Astrocyte (in vitro differentiated cells and primary cell): ENCODE data around the gene ATP6V0D1. TPM values are rescaled to one million over a fixed set of nuclear protein-coding genes. Genes with fewer than 3 reads are reported as not detected.

Experiments used
- DNase-seq: peaks from one replicate; pipeline ENCODE4 v3.0.0-alpha.2; 2010; ENCODE audit warnings: low read depth
- FAIRE-seq: peaks from 2 replicates; lab custom pipeline; 2011; peaks lifted over from hg19 to GRCh38; lab: Jason Lieb, UNC
- H2AFZ ChIP-seq: 2 replicates; pipeline ENCODE4 v1.6.0; 2012; ENCODE audit warnings: low read depth, low read length, inconsistent platforms
- H3K27ac ChIP-seq: 2 replicates; pipeline ENCODE4 v1.5.1; 2011; ENCODE audit warnings: low read depth, low read length, inconsistent platforms
- H3K27me3 ChIP-seq: 2 replicates; pipeline ENCODE4 v1.6.0; 2011; ENCODE audit warnings: low read length, inconsistent platforms; ENCODE audit not compliant: insufficient read depth
- H3K36me3 ChIP-seq: 2 replicates; pipeline ENCODE4 v1.5.1; 2011; ENCODE audit warnings: low read length, inconsistent platforms; ENCODE audit not compliant: insufficient read depth
- H3K4me1 ChIP-seq: 2 replicates; pipeline ENCODE4 v1.5.1; 2011; ENCODE audit warnings: low read length, inconsistent platforms; ENCODE audit not compliant: insufficient read depth
- H3K4me2 ChIP-seq: 2 replicates; pipeline ENCODE4 v1.6.0; 2012; ENCODE audit warnings: low read length, inconsistent platforms
- H3K4me3 ChIP-seq: 2 replicates; pipeline ENCODE4 v1.5.1; 2011; ENCODE audit warnings: low read depth, mild to moderate bottlenecking, low read length, inconsistent platforms; ENCODE audit not compliant: insufficient read depth
- H3K79me2 ChIP-seq: 2 replicates; pipeline ENCODE4 v1.6.0; 2012; ENCODE audit warnings: mild to moderate bottlenecking, low read length, inconsistent platforms; ENCODE audit not compliant: insufficient read depth
- H3K9ac ChIP-seq: 2 replicates; pipeline ENCODE4 v1.6.0; 2012; ENCODE audit warnings: mild to moderate bottlenecking, low read length, inconsistent platforms
- H3K9me3 ChIP-seq: 2 replicates; pipeline ENCODE4 v1.5.1; 2012; ENCODE audit warnings: low read depth, mild to moderate bottlenecking, low read length, inconsistent platforms; ENCODE audit not compliant: insufficient read depth
- H4K20me1 ChIP-seq: 2 replicates; pipeline ENCODE4 v1.6.0; 2012; ENCODE audit warnings: low read length, inconsistent platforms; ENCODE audit not compliant: insufficient read depth
- H3K27ac Mint-ChIP-seq: one replicate; pipeline ENCODE4 v1.8.0; 2021; ENCODE audit warnings: mild to moderate bottlenecking, mixed read lengths; ENCODE audit not compliant: unreplicated experiment
- H3K27me3 Mint-ChIP-seq: one replicate; pipeline ENCODE4 v1.8.0; 2021; ENCODE audit warnings: low read depth, mixed read lengths; ENCODE audit not compliant: unreplicated experiment
- H3K36me3 Mint-ChIP-seq: one replicate; pipeline ENCODE4 v1.8.0; 2021; ENCODE audit warnings: low read depth, mixed read lengths; ENCODE audit not compliant: unreplicated experiment
- H3K4me1 Mint-ChIP-seq: one replicate; pipeline ENCODE4 v1.8.0; 2021; ENCODE audit warnings: low read depth, mixed read lengths; ENCODE audit not compliant: unreplicated experiment
- H3K4me3 Mint-ChIP-seq: one replicate; pipeline ENCODE4 v1.8.0; 2021; ENCODE audit warnings: mild to moderate bottlenecking, moderate library complexity, mixed read lengths; ENCODE audit not compliant: unreplicated experiment
- H3K9me3 Mint-ChIP-seq: one replicate; pipeline ENCODE4 v1.8.0; 2021; ENCODE audit warnings: mild to moderate bottlenecking, mixed read lengths; ENCODE audit not compliant: unreplicated experiment
- EZH2 ChIP-seq: IDR thresholded peaks from 2 replicates; pipeline ENCODE4 v1.6.1; 2012; ENCODE audit warnings: mild to moderate bottlenecking, low read length, inconsistent platforms; ENCODE audit not compliant: insufficient read depth
- total RNA-seq: library from RNA; stranded (reverse); gene quantifications from 2 replicates; pipeline ENCODE4 v1.2.1, GENCODE V29; 2021
- TF ChIP-seq, protein P1 (sequence below): IDR thresholded peaks from 2 replicates; pipeline ENCODE4 v1.5.1; 2011; ENCODE audit warnings: low read depth, mild to moderate bottlenecking, inconsistent platforms, low read length, moderate library complexity; ENCODE audit not compliant: insufficient read depth

Gene ATP6V0D1
- total RNA-seq, 1 donor from 2014 or later: 114 TPM

- Histone ChIP-seq H3K79me2 (no peaks in the 10 kb centered on the region), H3K27ac (no peak overlapping the region), H3K36me3 (no peaks in the 10 kb centered on the region), H3K4me1 (no peaks in the 10 kb centered on the region), H4K20me1 (no peaks in the 10 kb centered on the region), H3K4me3 (no peak overlapping the region), H3K27me3 (no peaks in the 10 kb centered on the region), H3K9me3 (no peaks in the 10 kb centered on the region), H3K4me2 (no peak overlapping the region), H3K9ac (no peak overlapping the region), H2AFZ (no peak overlapping the region)
- H3K4me3 Mint-ChIP-seq: no peak overlapping the region
- FAIRE-seq (no peak), DNase-seq (no peak)
- no peaks in the 10 kb centered on the region for H3K4me1 Mint-ChIP-seq
- peaks cover 18% of the 10 kb centered on the region for H3K27me3 Mint-ChIP-seq
- no peaks in the 10 kb centered on the region for H3K9me3 Mint-ChIP-seq
- H3K27ac Mint-ChIP-seq: no peak overlapping the region
- TF ChIP-seq EZH2: no peak
- TF ChIP-seq, protein P1, sequence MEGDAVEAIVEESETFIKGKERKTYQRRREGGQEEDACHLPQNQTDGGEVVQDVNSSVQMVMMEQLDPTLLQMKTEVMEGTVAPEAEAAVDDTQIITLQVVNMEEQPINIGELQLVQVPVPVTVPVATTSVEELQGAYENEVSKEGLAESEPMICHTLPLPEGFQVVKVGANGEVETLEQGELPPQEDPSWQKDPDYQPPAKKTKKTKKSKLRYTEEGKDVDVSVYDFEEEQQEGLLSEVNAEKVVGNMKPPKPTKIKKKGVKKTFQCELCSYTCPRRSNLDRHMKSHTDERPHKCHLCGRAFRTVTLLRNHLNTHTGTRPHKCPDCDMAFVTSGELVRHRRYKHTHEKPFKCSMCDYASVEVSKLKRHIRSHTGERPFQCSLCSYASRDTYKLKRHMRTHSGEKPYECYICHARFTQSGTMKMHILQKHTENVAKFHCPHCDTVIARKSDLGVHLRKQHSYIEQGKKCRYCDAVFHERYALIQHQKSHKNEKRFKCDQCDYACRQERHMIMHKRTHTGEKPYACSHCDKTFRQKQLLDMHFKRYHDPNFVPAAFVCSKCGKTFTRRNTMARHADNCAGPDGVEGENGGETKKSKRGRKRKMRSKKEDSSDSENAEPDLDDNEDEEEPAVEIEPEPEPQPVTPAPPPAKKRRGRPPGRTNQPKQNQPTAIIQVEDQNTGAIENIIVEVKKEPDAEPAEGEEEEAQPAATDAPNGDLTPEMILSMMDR: no peak
- H3K36me3 Mint-ChIP-seq: no peaks in the 10 kb centered on the region
Observed at GRCh38 chr16:67509016-67509415, 28.1 kb upstream of the ATP6V0D1 start.

- no peak overlapping the region for H3K4me2 ChIP-seq
- H2AFZ ChIP-seq: no peak overlapping the region
- Mint-ChIP-seq H3K4me1 (no peaks in the 10 kb centered on the region), H3K27ac (no peak overlapping the region), H3K9me3 (no peaks in the 10 kb centered on the region), H3K36me3 (no peaks in the 10 kb centered on the region), H3K4me3 (no peak overlapping the region), H3K27me3 (peaks cover 21% of the 10 kb centered on the region)
- TF ChIP-seq, protein P1: no peak
- TF ChIP-seq EZH2: no peak
- H3K4me3 ChIP-seq: no peak overlapping the region
- H3K79me2 ChIP-seq: no peaks in the 10 kb centered on the region
- no peaks in the 10 kb centered on the region for H3K36me3 ChIP-seq
- no peaks in the 10 kb centered on the region for H3K9me3 ChIP-seq
- H3K27me3 ChIP-seq: no peaks in the 10 kb centered on the region
- no peaks in the 10 kb centered on the region for H3K4me1 ChIP-seq
- FAIRE-seq: no peak
- no peak for DNase-seq
- H3K27ac ChIP-seq: no peak overlapping the region
- H4K20me1 ChIP-seq: no peaks in the 10 kb centered on the region
- H3K9ac ChIP-seq: no peak overlapping the region
Observed at GRCh38 chr16:67506468-67506867, 25.5 kb upstream of the ATP6V0D1 start.

DNA sequence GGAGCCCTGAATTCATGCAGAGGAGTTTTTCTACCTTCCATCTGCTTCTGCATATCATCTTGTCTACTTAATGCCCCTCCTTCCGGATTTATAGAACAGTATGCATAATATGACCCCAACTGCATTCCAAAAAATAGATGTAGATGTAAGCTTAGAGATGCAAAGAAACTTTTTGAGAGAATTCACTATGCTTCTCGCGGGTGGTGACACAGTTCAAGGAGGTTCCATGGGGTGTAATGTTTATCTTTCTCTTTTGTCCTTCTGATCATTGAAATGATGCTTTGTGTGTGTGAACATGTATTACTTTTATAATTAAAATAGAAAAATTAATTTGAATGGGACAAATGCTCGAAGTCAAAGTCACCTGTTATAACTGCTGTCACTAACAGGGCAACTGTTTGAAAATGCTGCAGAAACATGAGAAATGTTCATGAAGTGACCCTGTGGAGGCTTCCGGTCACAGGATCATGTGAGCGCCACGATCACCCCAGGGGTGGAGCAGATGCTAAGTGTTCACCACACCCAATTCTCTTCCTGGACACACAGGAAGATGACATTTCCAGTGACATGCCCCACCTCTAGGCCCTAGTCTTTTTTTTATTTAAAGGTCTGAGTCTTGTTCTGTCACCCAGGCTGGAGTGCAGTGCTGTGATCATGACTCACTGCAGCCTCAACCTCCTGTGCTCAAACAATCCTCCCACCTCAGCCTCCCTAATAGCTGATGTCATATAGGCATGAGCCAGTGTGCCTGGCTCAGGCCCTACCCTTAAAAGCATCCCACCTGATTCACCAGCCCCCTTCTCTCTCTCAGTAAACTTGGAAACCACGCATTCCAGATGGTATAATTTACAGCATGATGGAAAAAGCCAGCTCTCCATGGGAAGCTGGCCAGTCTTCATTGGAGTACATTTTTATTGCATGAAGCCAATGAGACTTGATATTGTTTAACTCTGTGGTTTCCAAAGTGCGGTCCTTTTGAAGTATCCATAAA, 23.4 kb upstream of the ATP6V0D1 start:
- Histone ChIP-seq H3K36me3 (no peaks in the 10 kb centered on the region), H4K20me1 (no peaks in the 10 kb centered on the region), H3K27me3 (no peaks in the 10 kb centered on the region), H3K4me1 (no peaks in the 10 kb centered on the region), H3K4me3 (no peak overlapping the region), H3K9me3 (no peaks in the 10 kb centered on the region), H3K4me2 (no peak overlapping the region), H3K9ac (no peak overlapping the region), H3K27ac (no peak overlapping the region), H3K79me2 (no peaks in the 10 kb centered on the region), H2AFZ (no peak overlapping the region)
- Mint-ChIP-seq H3K27ac (no peak overlapping the region), H3K9me3 (peaks cover 2% of the 10 kb centered on the region), H3K4me1 (no peaks in the 10 kb centered on the region), H3K27me3 (peaks cover 28% of the 10 kb centered on the region), H3K4me3 (no peak overlapping the region), H3K36me3 (no peaks in the 10 kb centered on the region)
- DNase-seq (no peak), FAIRE-seq (no peak)
- TF ChIP-seq, protein P1: no peak
- no peak for TF ChIP-seq EZH2
